AG10803 (cell line): ENCODE data around the gene RASGRP4.

ENCODE experiments used
- DNase-seq: peaks from one replicate; pipeline ENCODE4 v3.0.0; 2010; ENCODE audit warnings: low read depth
- H3K4me3 ChIP-seq: 2 replicates; pipeline ENCODE4 v1.5.1; 2011; ENCODE audit warnings: mild to moderate bottlenecking, low read length, control low read depth
- TF ChIP-seq, protein P1 (sequence below): conservative IDR thresholded peaks from 2 replicates; pipeline ENCODE4 v1.5.1; 2011; ENCODE audit warnings: mild to moderate bottlenecking, low read length, control low read depth, inconsistent platforms

The RASGRP4 gene

DNA sequence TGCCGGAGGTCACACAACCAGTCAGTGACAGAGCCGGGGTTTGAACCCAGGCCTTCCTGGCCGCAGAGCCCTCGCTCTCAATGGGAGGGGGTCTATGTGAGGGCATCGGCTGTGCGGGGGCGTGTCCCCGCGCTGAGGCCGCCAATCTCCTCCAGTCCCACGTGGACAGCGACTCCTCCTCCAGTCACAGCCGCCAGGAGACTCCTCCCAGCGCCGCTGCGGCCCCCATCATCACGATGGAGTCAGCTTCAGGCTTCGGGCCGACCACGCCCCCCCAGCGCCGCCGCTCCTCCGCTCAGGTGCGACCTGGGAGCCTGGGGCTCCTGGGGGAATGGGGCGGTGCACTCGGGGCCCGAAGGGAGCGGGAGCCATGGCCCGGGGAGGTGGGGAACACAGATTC is 31.5 kb downstream of the RASGRP4 start:
- no peak overlapping the region for H3K4me3 ChIP-seq
- TF ChIP-seq, protein P1, sequence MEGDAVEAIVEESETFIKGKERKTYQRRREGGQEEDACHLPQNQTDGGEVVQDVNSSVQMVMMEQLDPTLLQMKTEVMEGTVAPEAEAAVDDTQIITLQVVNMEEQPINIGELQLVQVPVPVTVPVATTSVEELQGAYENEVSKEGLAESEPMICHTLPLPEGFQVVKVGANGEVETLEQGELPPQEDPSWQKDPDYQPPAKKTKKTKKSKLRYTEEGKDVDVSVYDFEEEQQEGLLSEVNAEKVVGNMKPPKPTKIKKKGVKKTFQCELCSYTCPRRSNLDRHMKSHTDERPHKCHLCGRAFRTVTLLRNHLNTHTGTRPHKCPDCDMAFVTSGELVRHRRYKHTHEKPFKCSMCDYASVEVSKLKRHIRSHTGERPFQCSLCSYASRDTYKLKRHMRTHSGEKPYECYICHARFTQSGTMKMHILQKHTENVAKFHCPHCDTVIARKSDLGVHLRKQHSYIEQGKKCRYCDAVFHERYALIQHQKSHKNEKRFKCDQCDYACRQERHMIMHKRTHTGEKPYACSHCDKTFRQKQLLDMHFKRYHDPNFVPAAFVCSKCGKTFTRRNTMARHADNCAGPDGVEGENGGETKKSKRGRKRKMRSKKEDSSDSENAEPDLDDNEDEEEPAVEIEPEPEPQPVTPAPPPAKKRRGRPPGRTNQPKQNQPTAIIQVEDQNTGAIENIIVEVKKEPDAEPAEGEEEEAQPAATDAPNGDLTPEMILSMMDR: no peak
- no peak for DNase-seq

DNA sequence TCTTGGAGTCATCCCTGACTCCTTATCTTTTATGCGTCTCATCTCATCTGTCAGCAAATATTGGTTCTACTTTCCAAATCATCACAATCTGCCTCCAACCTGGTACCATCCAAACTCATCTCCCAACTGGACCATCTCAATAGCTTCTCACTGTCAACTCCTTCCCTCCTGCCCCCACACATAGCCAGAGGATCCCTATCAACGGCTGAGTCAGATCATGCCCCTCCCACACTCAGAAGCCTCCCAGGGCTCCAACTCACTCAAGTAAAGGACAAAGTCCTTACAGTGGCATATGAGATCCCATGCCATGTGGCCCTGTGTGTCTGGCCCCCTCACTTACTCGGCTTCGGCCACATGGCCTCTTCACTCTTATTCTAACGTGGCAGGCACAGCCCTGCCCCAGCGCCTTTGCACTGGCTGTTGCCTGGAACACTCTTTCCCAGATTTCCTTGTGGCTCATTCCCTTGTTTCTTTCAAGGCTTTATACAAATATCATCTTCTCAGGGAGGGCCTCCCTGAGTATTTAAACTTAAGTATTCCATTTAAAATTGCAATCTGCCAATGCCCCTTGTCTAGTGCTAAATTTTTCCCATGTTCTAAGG is 33.2 kb downstream of the RASGRP4 start:
- H3K4me3 ChIP-seq: no peak overlapping the region
- no peak for DNase-seq
- TF ChIP-seq, protein P1: no peak

DNA sequence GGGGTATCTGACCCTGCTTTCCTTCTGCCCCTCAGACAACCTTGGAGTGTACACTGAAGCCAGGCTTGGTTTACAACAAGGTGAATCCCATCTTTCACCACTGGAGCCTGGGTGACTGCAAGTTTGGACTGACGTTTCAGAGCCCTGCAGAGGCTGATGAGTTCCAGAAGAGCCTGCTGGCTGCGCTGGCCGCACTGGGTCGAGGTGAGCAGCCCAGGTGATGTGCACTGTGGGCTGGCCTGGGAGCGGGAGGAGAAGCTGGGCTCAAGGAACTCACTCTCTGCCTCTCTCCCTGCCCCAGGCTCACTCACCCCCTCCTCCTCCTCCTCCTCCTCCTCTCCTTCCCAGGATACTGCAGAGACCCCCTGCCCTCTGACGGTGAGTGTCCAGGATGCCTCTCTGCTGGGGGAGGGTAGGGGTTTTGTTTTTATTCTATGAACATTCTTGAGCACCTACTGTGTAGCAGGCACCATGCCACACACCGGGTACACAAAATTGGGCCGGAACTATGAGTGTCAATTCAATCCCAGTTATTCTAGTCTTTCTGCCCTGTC is 34.0 kb downstream of the RASGRP4 start:
- no peak overlapping the region for H3K4me3 ChIP-seq
- TF ChIP-seq, protein P1: no peak
- no peak for DNase-seq

DNA sequence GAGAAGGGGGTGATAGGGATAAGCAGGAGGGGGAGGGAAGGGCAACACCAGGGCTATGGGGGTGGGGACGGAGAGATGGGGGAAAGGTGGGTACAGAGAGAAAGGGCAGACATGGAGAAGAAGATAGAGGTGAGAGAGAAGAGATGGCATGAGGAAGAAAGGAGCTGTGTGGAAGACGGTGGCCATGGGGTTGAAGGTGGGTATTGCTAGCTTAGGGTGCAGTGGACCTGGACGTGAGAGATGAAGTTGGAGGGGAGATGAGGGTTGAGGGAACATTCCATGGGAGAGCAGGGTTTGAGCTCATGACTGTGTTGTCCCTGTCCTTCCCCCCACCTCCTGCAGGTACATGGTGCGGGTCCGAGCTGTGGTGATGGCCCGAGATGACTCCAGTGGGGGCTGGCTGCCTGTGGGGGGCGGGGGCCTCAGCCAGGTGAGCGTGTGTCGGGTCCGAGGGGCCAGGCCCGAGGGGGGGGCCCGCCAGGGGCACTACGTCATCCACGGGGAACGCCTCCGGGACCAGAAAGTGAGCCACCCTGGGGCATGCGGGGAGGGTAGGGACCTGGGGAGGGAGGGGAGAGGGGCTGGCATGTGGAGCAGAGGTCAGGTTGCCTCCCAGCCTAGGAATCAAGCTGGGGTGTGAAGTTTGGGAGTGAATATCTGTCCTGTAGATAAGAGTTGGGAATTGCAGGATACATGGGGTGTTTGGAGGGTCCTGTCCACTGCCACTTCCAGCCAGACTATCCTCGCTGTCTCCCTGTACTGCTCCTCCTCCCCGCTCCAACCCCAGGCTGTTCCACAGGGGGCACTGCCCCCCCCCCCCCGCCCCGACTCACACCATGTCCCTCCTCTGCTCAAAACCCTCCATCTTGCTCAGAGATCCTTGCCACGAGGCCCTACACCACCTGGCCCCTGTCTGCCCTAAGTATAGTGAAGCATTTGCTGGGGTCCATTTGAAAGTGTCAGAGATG is 35.8 kb downstream of the RASGRP4 start:
- peak overlapping the region; percentile 83 for H3K4me3 ChIP-seq
- no peak for DNase-seq

DNA sequence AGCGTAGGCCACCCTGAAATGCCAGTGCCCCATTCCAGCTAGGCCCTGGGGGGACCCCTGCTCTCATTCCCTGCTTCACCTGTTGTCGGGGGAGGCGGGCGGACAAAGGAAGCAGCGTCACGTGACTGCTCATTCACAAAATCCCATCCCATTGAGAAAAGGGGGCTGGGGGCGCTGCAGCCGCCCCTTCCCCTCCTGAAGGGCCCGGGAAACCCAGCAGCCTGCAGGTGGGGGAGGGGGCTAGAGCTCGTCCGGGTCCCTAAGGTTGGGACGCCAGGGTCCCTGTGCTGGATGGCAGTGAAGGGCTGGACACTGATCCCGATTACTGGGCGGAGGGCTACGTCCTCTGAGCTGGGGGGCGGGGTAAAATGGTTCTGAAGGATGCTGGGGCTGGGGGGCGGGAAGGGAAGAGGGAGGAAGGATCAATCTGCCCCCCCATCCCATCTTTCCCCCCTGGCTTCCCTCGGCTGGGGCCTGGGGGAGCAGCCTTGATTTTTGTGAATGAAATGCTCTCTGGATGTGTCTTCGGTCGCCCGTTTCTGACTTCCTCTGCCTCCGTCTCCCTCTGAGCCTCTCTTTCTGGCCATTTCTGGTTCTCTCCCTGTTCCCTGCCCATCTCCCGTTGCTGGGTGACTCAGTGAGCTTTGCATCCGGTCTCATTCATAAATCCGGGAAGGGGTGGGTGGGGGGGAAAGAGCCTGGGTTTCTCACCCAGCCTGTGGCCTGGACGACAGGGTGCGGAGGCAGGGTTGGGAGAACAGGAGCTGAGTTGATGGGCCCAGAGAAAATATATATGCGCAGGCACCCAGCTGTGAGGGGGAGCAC is 36.7 kb downstream of the RASGRP4 start:
- peak; percentile 69 for DNase-seq
- TF ChIP-seq, protein P1: no peak
- H3K4me3 ChIP-seq: peak overlapping the region; percentile 83

More for the DNA sequence above, 35.8 kb downstream of the RASGRP4 start:
- TF ChIP-seq, protein P1: no peak

DNA sequence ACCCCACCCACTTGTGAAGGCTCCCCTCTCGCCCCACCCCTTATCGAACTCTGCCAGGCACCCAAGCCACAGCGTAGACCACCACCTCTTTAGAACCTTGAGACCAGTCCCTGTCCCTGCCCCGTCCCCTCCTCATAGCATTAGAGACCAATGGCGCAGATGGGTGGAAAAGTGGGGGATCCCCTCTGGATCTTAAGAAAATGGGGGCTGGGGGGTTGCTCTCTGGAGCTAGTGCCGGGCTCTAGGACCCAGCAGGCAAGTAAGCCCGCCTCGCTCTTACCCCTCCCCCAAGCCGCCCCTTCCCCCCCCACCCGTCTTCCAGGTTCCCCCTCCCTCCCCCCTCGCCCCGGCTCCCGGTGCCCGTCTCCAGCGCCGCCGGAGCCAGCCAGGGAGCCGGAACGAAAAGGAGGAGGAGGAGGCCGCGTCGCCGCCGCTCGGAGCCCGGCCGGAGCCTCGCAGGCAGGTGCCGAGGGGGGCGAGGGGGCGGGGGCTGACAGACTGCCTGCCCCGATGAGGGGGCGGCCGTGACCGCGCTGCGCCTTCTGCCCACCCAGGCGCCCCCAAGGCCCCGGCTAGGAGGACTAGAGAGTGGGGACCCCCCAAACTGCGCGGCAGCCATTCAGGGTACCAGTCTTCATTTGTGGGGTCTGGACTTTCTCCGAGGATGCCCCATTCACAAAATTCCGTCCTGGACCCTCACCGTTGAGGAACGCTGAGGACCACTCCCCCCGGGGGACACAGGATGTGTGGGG is 37.5 kb downstream of the RASGRP4 start, which contains the start of gene SPRED3:
SPRED3 (plus strand) TSS at position 349 of the 752 bp plus-strand sequence. CDS start 1,606 bp downstream, outside the sequence.
- DNase-seq: peak; percentile 61
- peak within 1 kb of the TSS; percentile 83 for H3K4me3 ChIP-seq
- TF ChIP-seq, protein P1: no peak
